ENCODE data around the gene TSR1.

DNA sequence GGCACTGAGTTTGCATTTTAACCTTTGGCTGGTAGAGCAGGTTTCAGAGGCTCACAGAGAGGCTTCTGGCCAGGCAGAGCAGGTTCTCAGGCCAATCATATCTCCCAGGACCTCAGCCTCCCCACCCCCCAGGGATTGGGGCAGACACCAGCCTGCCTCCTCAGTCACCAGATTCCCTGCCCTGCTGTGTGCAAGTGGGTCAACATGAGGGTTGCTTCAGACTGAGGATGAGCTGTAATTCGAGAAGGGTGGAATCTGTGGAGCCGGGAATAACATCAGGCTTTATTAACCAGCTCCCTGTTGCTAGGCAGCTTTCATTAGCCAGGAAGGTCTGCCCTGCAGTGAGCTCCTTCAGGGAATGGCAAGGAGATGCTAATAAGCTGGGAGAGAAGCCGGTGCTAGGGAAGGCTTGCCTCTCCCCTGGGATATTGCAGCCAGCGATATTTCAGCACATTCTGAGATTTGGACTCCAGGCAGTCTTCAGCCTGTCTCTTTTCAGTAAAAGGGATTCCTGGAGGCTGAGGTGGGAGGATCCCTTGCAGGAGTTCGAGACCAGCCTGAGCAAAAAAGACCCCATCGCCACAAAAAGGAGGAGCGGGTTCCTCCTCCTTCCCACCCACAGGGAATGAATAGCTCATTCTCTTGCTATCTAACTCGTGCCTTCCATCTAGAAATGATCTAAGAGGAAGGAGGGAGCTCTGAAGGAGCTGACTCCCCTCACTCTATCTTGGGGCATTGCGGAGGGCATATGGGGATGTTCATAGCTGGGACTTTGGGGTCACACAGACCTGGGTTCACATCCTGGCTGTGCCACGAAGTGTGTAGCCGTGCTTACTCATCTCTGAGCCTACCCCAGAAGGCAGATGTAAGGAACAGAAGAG, 11.8 kb upstream of the TSR1 start:
- TF ChIP-seq, protein P1, sequence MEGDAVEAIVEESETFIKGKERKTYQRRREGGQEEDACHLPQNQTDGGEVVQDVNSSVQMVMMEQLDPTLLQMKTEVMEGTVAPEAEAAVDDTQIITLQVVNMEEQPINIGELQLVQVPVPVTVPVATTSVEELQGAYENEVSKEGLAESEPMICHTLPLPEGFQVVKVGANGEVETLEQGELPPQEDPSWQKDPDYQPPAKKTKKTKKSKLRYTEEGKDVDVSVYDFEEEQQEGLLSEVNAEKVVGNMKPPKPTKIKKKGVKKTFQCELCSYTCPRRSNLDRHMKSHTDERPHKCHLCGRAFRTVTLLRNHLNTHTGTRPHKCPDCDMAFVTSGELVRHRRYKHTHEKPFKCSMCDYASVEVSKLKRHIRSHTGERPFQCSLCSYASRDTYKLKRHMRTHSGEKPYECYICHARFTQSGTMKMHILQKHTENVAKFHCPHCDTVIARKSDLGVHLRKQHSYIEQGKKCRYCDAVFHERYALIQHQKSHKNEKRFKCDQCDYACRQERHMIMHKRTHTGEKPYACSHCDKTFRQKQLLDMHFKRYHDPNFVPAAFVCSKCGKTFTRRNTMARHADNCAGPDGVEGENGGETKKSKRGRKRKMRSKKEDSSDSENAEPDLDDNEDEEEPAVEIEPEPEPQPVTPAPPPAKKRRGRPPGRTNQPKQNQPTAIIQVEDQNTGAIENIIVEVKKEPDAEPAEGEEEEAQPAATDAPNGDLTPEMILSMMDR (IDR thresholded peaks at IDR 0.05), result no peak
- peak in 1 of 2 donors; percentile 57 for TF ChIP-seq POLR2A (IDR thresholded peaks at IDR 0.05)

Data from adrenal gland (tissue), 5 donors.